GM12878 (cell line): ENCODE measurements around the gene MGAT2. TPM values are rescaled to one million over a fixed set of nuclear protein-coding genes. Genes with fewer than 3 reads are reported as not detected.

Source experiments
- ASH2L ChIP-seq: fragments of 300-600, 200-600 bp; sonication (generic); IDR thresholded peaks from 2 replicates; pipeline ENCODE4 v1.6.1; 2017; ENCODE audit warnings: low read depth, mild to moderate bottlenecking, borderline replicate concordance
- CHD2 ChIP-seq: IDR thresholded peaks from 2 replicates; pipeline ENCODE4 v1.6.1; 2011; ENCODE audit warnings: low read depth, low read length, improper control_type of control experiment, borderline replicate concordance
- CREM ChIP-seq: IDR thresholded peaks from 2 replicates; pipeline ENCODE4 v1.6.1; 2014; ENCODE audit warnings: antibody characterized with exemption, low read depth
- DPF2 ChIP-seq: fragments of 450-650 bp; IDR thresholded peaks from 2 replicates; pipeline ENCODE4 v1.6.1; 2017; ENCODE audit warnings: mild to moderate bottlenecking
- EGR1 ChIP-seq, 2 experiments: IDR thresholded peaks; 1 replicate in 1 of 2; 2 replicates in 1 of 2; pipeline ENCODE4 v1.6.1; 2011 to 2012; ENCODE audit warnings: low read depth in 2 of 2, low read length in 2 of 2, borderline replicate concordance in 1 of 2, mild to moderate bottlenecking in 1 of 2, moderate library complexity in 1 of 2
- GABPA ChIP-seq: IDR thresholded peaks from 2 replicates; pipeline ENCODE4 v1.6.1; 2014; ENCODE audit warnings: antibody characterized with exemption, low read depth, mild to moderate bottlenecking, inconsistent platforms
- HDAC2 ChIP-seq: fragments of 200-600 bp; sonication (generic); IDR thresholded peaks from 2 replicates; pipeline ENCODE4 v1.6.1; 2017
- HDGF ChIP-seq: fragments of 450-650 bp; IDR thresholded peaks from 2 replicates; pipeline ENCODE4 v1.6.1; 2016; ENCODE audit warnings: antibody characterized with exemption
- MYC ChIP-seq: IDR thresholded peaks from 2 replicates; pipeline ENCODE4 v1.6.1; 2011; ENCODE audit warnings: mild to moderate bottlenecking, low read length, moderate library complexity, inconsistent platforms; ENCODE audit not compliant: insufficient read depth, insufficient replicate concordance, insufficient read length, severe bottlenecking
- PAX5 ChIP-seq: IDR thresholded peaks from 2 replicates; pipeline ENCODE4 v1.6.1; 2011; ENCODE audit warnings: low read depth, low read length, borderline replicate concordance
- POLR2A ChIP-seq: IDR thresholded peaks from 2 replicates; pipeline ENCODE4 v1.6.1; 2011; ENCODE audit warnings: low read depth, mild to moderate bottlenecking, low read length
- RB1 ChIP-seq: fragments of 450-650 bp; formaldehyde crosslinking; IDR thresholded peaks from 2 replicates; pipeline ENCODE4 v1.6.1; 2017; ENCODE audit warnings: mild to moderate bottlenecking, borderline replicate concordance
- RBBP5 ChIP-seq: fragments of 200-600 bp; sonication (generic); conservative IDR thresholded peaks from 2 replicates; pipeline ENCODE4 v1.6.1; 2016
- RELA ChIP-seq: fragments of 450-650 bp; IDR thresholded peaks from 2 replicates; pipeline ENCODE4 v1.8.0; 2014; ENCODE audit warnings: borderline replicate concordance; ENCODE audit not compliant: partially characterized antibody
- SMAD5 ChIP-seq: IDR thresholded peaks from 2 replicates; pipeline ENCODE4 v1.6.1; 2016; ENCODE audit warnings: antibody characterized with exemption, low read depth
- SMARCA5 ChIP-seq: fragments of 450-650 bp; IDR thresholded peaks from 2 replicates; pipeline ENCODE4 v1.6.1; 2017; ENCODE audit warnings: mild to moderate bottlenecking
- SP1 ChIP-seq: IDR thresholded peaks from one replicate; pipeline ENCODE4 v1.6.1; 2011; ENCODE audit warnings: low read depth, low read length
- SREBF2 ChIP-seq: IDR thresholded peaks from 2 replicates; pipeline ENCODE4 v1.6.1; 2012; ENCODE audit warnings: mild to moderate bottlenecking, low read length
- STAT3 ChIP-seq: IDR thresholded peaks from 2 replicates; pipeline ENCODE4 v1.6.1; 2011; ENCODE audit warnings: low read depth, low read length, improper control_type of control experiment
- SUPT20H ChIP-seq: IDR thresholded peaks from 2 replicates; pipeline ENCODE4 v1.6.1; 2011; ENCODE audit warnings: low read depth, mild to moderate bottlenecking, low read length, moderate library complexity, borderline replicate concordance; ENCODE audit not compliant: control insufficient read depth
- TAF1 ChIP-seq: IDR thresholded peaks from 2 replicates; pipeline ENCODE4 v1.6.1; 2011; ENCODE audit warnings: mild to moderate bottlenecking, low read depth, low read length, borderline replicate concordance
- TARDBP ChIP-seq: IDR thresholded peaks from 2 replicates; pipeline ENCODE4 v1.6.1; 2016; ENCODE audit warnings: borderline replicate concordance
- TCF12 ChIP-seq: IDR thresholded peaks from 2 replicates; pipeline ENCODE4 v1.6.1; 2011; ENCODE audit warnings: low read depth, mild to moderate bottlenecking, low read length
- YBX1 ChIP-seq: fragments of 450-650 bp; IDR thresholded peaks from 2 replicates; pipeline ENCODE4 v1.6.1; 2016; ENCODE audit warnings: antibody characterized with exemption
- YY1 ChIP-seq: IDR thresholded peaks from 2 replicates; pipeline ENCODE4 v1.6.1; 2011; ENCODE audit warnings: low read depth, mild to moderate bottlenecking, low read length
- ZBED1 ChIP-seq: IDR thresholded peaks from 2 replicates; pipeline ENCODE4 v1.6.1; 2016; ENCODE audit warnings: borderline replicate concordance
- ZNF622 ChIP-seq: fragments of 450-650 bp; IDR thresholded peaks from 2 replicates; pipeline ENCODE4 v1.6.1; 2017; ENCODE audit warnings: mild to moderate bottlenecking, inconsistent platforms
- ZZZ3 ChIP-seq: IDR thresholded peaks from 2 replicates; pipeline ENCODE4 v1.6.1; 2011; ENCODE audit warnings: low read depth; ENCODE audit not compliant: control insufficient read depth, insufficient read length
- polyA plus RNA-seq, 11 experiments: library from polyadenylated mRNA; depleted of rRNA in 4 of 11; unstranded in 6 of 11; stranded (reverse) in 5 of 11; fragments of >200 nt; fragmentation: Nextera tagmentation in 4 of 11; fragmentation: Illumina TruSeq in 1 of 11; extraction: Ambion mirVana in 4 of 11; extraction: Trizol in 1 of 11; gene quantifications; 1 replicate in 1 of 11; 2 replicates in 10 of 11; pipeline versions ENCODE4 v1.2.1 to v1.2.3, GENCODE V29; 2011 to 2016; ENCODE audit warnings: inconsistent platforms in 2 of 11, missing spikeins in 2 of 11, low read depth in 1 of 11
- total RNA-seq, 4 experiments: library from RNA; depleted of rRNA in 3 of 4; stranded (reverse); fragments of >200 nt in 3 of 4; fragmentation: Illumina TruSeq in 1 of 4; extraction: Trizol in 1 of 4; gene quantifications; 2 replicates each; pipeline versions ENCODE4 v1.2.1 to v1.2.3, GENCODE V29; 2013 to 2021
- TF ChIP-seq, protein P1 (sequence below): fragments of 450-650 bp; IDR thresholded peaks from 2 replicates; pipeline ENCODE4 v1.6.1; 2014; ENCODE audit warnings: mild to moderate bottlenecking
- TF ChIP-seq, protein P2 (sequence below): IDR thresholded peaks from 2 replicates; pipeline ENCODE4 v1.6.1; 2012; ENCODE audit warnings: low read depth, low read length, improper control_type of control experiment
- TF ChIP-seq, protein P3 (sequence below): fragments of 150-350 bp; IDR thresholded peaks from 2 replicates; pipeline ENCODE4 v1.6.1; 2014; ENCODE audit warnings: mild to moderate bottlenecking, low read depth, low read length

Gene MGAT2
- total and polyA plus RNA-seq, 10 of the 15 experiments (the other 5 are each of a cell fraction or from before 2014, with no cell fraction given): 0.03 to 51.8 (median 38.0) TPM; not detected in 1

DNA sequence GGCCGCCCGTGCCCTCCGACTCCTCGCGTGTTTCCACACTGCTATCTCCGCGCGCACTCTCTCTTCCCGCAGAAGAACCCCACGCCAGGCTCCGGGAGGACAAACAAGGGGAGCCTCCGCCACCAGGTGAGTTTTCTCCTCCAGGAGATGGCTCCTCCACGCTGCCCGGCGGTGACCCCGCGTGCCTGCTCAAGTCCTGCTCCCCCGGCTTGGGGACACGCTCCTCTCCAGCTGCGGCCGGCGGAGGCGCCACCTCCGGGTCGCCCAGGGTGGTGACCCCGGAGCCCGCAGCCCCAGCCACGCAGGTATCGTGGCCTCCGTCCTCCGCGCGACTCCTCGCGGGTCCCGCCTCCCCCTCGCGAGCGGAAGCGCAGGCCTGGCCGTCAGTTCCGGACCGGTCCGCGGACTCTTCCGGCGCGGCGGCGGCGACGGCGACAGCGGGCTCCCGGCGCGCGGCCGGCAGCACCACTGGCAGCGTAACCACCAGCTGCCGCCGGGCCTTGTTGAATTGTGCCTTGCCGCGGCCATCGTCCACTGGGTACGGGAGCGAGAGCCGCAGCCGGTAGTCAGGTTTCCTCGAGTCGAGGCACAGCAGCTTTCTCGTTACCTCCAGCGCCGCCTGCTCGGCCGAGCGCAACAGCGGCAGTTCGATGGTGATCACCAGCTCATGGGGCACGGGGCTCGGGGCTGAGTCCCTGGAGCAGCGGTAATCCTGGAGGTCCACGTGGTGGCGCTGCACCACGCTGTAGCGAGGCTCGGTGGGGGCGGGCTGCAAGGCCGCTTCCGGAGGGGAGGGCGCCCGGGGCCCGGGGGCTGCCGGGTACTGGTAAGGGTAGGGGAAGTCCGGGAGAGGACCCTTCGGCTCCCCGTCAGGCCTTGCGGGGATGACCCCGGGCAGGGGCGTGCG is 13.3 kb downstream of the MGAT2 start (continued):
- TF ChIP-seq CREM: peak; percentile 7; the same call in 1 of the 2 replicates
- no peak for TF ChIP-seq ZZZ3
- no peak for TF ChIP-seq HDAC2
- peak; percentile 74; the same call in 1 of the 2 replicates for TF ChIP-seq ZBED1
- peak; percentile 68 for TF ChIP-seq HDGF
- TF ChIP-seq, protein P1, sequence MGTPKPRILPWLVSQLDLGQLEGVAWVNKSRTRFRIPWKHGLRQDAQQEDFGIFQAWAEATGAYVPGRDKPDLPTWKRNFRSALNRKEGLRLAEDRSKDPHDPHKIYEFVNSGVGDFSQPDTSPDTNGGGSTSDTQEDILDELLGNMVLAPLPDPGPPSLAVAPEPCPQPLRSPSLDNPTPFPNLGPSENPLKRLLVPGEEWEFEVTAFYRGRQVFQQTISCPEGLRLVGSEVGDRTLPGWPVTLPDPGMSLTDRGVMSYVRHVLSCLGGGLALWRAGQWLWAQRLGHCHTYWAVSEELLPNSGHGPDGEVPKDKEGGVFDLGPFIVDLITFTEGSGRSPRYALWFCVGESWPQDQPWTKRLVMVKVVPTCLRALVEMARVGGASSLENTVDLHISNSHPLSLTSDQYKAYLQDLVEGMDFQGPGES: peak; percentile 47
- TF ChIP-seq MYC: peak; percentile 42
- TF ChIP-seq STAT3: no peak
- peak; percentile 74 for TF ChIP-seq GABPA
- no peak for TF ChIP-seq SUPT20H
- TF ChIP-seq TAF1: peak; percentile 84; the same call in 1 of the 2 replicates
- peak; percentile 83 for TF ChIP-seq POLR2A
- TF ChIP-seq RBBP5: no peak
- TF ChIP-seq, protein P2, sequence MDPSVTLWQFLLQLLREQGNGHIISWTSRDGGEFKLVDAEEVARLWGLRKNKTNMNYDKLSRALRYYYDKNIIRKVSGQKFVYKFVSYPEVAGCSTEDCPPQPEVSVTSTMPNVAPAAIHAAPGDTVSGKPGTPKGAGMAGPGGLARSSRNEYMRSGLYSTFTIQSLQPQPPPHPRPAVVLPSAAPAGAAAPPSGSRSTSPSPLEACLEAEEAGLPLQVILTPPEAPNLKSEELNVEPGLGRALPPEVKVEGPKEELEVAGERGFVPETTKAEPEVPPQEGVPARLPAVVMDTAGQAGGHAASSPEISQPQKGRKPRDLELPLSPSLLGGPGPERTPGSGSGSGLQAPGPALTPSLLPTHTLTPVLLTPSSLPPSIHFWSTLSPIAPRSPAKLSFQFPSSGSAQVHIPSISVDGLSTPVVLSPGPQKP: peak; percentile 85
- TF ChIP-seq, protein P3, sequence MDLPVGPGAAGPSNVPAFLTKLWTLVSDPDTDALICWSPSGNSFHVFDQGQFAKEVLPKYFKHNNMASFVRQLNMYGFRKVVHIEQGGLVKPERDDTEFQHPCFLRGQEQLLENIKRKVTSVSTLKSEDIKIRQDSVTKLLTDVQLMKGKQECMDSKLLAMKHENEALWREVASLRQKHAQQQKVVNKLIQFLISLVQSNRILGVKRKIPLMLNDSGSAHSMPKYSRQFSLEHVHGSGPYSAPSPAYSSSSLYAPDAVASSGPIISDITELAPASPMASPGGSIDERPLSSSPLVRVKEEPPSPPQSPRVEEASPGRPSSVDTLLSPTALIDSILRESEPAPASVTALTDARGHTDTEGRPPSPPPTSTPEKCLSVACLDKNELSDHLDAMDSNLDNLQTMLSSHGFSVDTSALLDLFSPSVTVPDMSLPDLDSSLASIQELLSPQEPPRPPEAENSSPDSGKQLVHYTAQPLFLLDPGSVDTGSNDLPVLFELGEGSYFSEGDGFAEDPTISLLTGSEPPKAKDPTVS: no peak
- no peak for TF ChIP-seq YBX1
- TF ChIP-seq EGR1 (IDR thresholded peaks at IDR 0.05; ENCODE audit: borderline replicate concordance in 1 of 2, low read depth in 2 of 2, low read length in 2 of 2): peak; percentile 11 to 98
- TF ChIP-seq YY1: peak; percentile 82
- no peak for TF ChIP-seq ZNF622
- no peak for TF ChIP-seq SREBF2
- TF ChIP-seq SP1: peak; percentile 39
- TF ChIP-seq DPF2: peak; percentile 76
- TF ChIP-seq TCF12: peak; percentile 42; the same call in 1 of the 2 replicates
- TF ChIP-seq ASH2L: peak; percentile 67; the same call in 1 of the 2 replicates
- TF ChIP-seq SMAD5: peak; percentile 70
- TF ChIP-seq RELA: peak; percentile 7
- TF ChIP-seq RB1: peak; percentile 69; the same call in 1 of the 2 replicates
- peak; percentile 67; the same call in 1 of the 2 replicates for TF ChIP-seq PAX5
- TF ChIP-seq CHD2: peak; percentile 75
- TF ChIP-seq TARDBP: no peak; the same call in 1 of the 2 replicates
- TF ChIP-seq SMARCA5: peak; percentile 91
